ENCODE data around the gene LPCAT4.
"Not testable (repeated sequence)": the region's sequence is repeated elsewhere in the genome, so short reads cannot be mapped to it uniquely, and the experiment has no call there.

LPCAT4 gene

DNA sequence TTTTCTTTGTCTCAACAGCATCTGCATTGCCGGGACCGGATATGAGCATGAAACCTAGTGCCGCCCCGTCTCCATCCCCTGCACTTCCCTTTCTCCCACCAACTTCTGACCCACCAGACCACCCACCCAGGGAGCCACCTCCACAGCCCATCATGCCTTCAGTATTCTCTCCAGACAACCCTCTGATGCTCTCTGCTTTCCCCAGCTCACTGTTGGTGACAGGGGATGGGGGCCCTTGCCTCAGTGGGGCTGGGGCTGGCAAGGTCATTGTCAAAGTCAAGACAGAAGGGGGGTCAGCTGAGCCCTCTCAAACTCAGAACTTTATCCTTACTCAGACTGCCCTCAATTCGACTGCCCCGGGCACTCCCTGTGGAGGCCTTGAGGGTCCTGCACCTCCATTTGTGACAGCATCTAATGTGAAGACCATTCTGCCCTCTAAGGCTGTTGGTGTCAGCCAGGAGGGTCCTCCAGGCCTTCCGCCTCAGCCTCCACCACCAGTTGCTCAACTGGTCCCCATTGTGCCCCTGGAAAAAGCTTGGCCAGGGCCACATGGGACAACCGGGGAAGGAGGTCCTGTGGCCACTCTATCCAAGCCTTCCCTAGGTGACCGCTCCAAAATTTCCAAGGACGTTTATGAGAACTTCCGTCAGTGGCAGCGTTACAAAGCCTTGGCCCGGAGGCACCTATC is 18.9 kb downstream of the LPCAT4 start:
- DNase-seq (ENCODE audit: insufficient read length, low spot score), result no peak
- no peak for TF ChIP-seq CTCF (IDR thresholded peaks at IDR 0.05; ENCODE audit: insufficient read depth, missing control alignments)
- no peak for FAIRE-seq

DNA sequence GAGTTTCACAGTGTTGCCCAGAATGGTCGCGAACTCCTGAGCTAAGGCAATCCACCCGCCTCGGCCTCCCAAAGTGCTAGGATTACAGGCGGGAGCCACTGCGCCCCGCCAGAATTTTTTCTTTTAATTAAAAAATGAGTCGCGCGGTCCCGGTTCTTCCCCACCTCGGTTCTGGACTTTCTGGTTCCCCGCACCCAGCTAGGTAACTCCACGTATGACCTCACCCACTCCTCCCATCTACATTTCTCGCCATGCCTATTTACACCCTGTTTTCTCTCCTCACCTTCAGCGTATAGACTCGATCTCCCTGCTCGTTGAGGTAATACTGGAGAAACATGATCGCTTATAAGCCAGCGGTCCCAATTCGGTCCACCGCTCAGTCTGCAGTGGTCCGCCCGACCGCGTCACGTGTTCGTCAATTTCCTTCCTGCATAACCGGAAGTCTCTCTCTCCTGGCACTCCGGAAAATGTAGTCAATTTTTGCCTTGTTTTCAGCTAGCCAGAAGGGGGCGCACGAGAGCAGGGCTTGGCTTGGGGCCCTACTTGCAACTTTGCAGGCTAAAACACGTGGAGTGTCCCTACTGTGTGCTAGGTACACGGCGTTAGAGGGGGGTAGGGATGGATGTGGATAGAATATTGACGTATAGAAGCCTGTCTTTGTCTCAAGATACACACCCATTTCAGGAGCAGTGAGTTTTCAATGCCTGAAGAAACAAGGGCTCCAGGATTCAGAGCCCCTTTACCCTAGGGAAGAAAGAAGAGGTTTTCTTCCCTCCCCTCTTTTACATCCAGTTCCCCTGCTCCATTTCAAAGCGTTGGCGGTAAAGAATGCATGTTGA is 24.0 kb downstream of the LPCAT4 start, which contains the start of the genes NOP10 and NUTM1:
TSS of gene NOP10 (minus strand) at position 400 of the 839 bp plus-strand sequence. CDS start at position 337, 63 bp downstream.
TSS of gene NUTM1 (plus strand) at position 579 of the 839 bp plus-strand sequence. CDS start 382 bp downstream, outside the sequence.
- TF ChIP-seq CTCF (IDR thresholded peaks at IDR 0.05; ENCODE audit: insufficient read depth, missing control alignments), result peak; percentile 93
- no peak for FAIRE-seq
- no peak for DNase-seq (ENCODE audit: insufficient read length, low spot score)

DNA sequence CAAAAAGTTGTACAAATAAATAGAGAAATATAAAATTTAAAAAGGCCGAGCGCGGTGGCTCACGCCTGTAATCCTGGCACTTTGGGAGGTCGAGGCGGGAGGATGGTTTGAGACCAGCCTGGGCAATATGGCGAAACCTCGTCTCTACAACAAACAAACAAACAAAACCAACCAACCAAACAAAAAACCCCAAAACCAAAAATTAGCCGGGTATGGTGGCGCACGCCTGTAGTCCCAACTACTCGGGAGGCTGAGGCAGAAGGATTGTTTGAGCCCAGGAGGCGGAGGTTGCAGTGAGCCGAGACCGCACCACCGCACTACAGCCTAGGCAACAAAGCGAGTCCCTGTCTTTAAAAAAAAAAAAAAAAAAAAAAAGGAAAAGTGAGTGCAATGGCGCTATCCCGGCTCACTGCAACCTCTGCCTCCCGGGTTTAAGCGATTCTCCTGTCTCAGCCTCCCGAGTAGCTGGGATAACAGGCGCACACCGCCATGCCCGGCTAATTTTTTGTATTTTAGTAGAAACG is 24.7 kb downstream of the LPCAT4 start:
- DNase-seq (ENCODE audit: insufficient read length, low spot score); FAIRE-seq: not testable (repeated sequence)

DNA sequence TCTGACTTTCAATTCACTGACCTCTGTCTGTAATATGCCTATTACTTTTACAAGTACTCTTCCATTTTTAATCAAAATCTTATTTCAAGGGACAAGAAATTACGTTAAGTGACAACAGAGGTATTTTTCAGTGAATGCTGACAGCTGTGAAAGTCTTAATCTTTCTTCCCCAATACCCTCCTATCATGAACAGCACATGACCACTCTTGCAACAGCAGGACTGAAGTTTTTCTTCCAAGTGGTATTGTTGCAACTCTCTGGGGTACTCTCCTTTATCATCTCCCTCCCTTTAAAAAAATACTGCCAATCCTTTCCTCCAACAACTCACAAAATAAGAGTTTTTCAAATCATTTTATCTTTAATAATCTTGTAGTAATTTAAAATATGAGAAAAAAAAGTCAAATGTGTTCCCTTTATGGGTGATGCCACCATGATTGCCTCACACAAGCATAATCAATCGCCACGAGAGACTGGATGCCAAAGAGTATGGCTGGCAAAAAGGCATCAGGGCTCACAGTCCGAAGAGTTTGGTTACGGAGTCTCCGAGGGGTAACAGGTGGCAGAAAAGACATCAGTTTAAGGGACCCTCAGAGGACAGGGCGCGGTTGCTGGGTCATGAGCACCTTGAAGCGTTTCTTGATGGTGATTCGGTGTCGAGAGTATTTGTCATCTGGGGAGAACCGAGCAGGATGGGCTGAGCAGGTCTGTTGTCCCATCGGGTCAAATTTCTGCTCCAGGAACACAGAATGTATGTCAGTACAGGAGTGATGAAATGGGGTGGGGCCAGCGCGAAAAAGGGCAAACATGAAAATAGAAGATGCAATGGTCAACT is 25.4 kb downstream of the LPCAT4 start:
- no peak for FAIRE-seq
- no peak for TF ChIP-seq CTCF (IDR thresholded peaks at IDR 0.05; ENCODE audit: insufficient read depth, missing control alignments)

GRCh38 chr15:34339946-34340345 is 27.1 kb downstream of the LPCAT4 start:
- no peak for TF ChIP-seq CTCF (IDR thresholded peaks at IDR 0.05; ENCODE audit: insufficient read depth, missing control alignments)
- DNase-seq (ENCODE audit: insufficient read length, low spot score), result no peak
- FAIRE-seq, result no peak

More for the DNA sequence above, 25.4 kb downstream of the LPCAT4 start:
- no peak for DNase-seq (ENCODE audit: insufficient read length, low spot score)

DNA sequence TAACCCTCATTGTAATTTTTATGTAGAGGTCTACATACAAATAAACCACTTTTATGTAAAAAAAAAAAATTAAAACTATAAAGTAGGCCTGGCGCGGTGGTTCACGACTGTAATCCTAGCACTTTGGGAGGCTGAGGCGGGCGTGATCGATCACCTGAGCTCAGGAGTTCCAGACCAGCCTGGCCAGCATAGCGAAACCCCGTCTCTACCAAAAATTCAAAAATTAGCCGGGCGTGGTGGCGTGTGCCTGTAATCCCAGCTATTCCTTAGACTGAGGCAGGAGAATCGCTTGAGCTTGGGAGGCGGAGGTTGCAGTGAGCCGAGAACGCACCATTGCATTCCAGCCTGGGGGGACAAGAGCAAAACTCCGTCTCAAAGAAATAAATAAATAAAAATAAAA is 28.6 kb downstream of the LPCAT4 start:
- no peak for FAIRE-seq
- DNase-seq (ENCODE audit: insufficient read length, low spot score), result no peak
- TF ChIP-seq CTCF (IDR thresholded peaks at IDR 0.05; ENCODE audit: insufficient read depth, missing control alignments), result no peak

All from D721Med (cell line).